PFSK-1 (cell line): ENCODE data around the gene HMCN2.

Experiments
- FOXP2 ChIP-seq: optimal IDR thresholded peaks from 2 replicates; pipeline ENCODE3; 2011; ENCODE audit warnings: borderline replicate concordance, control low read depth, inconsistent platforms; ENCODE audit not compliant: insufficient read depth; ENCODE audit errors: extremely low read length, extremely low read depth
- POLR2AphosphoS5 ChIP-seq: IDR thresholded peaks from 2 replicates; pipeline ENCODE4 v1.6.1; 2012; ENCODE audit warnings: low read depth, mild to moderate bottlenecking, control low read depth, low read length, moderate library complexity
- SIN3A ChIP-seq: IDR thresholded peaks from 2 replicates; pipeline ENCODE4 v1.6.1; 2012; ENCODE audit warnings: mild to moderate bottlenecking, low read length, moderate library complexity, borderline replicate concordance; ENCODE audit not compliant: insufficient read depth
- TAF1 ChIP-seq: IDR thresholded peaks from 2 replicates; pipeline ENCODE4 v1.6.1; 2012; ENCODE audit warnings: low read length, control low read depth, borderline replicate concordance; ENCODE audit not compliant: insufficient read depth
- TF ChIP-seq, protein P1 (sequence below), 2 experiments: IDR thresholded peaks; 2 replicates each; pipeline versions ENCODE4 v1.6.1 to v1.8.0; 2011 to 2012; ENCODE audit warnings: low read depth in 2 of 2, low read length in 2 of 2, control low read depth in 1 of 2, inconsistent platforms in 1 of 2, mild to moderate bottlenecking in 1 of 2, moderate library complexity in 1 of 2; ENCODE audit not compliant: insufficient read depth in 1 of 2

The HMCN2 gene

DNA sequence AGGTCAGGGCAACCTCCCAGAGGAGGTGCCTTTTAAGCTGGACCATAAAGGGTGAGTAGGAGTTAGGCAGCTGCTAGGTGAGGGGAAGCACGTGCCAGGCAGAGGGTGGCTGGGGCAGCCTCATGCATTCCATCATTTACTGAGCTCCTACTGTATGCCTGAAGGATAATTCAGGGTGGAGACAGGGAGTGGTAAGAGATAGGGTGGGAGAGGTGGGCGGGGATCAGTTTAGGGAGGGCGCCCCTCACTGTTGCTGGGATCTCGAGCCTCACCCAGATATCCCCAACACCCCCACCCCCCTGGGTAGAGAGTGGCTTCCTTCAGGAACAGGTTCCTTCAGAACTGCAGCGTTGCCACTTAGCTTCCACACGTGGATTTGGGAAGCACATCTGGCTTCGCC is 104.7 kb downstream of the HMCN2 start:
- TF ChIP-seq, protein P1, sequence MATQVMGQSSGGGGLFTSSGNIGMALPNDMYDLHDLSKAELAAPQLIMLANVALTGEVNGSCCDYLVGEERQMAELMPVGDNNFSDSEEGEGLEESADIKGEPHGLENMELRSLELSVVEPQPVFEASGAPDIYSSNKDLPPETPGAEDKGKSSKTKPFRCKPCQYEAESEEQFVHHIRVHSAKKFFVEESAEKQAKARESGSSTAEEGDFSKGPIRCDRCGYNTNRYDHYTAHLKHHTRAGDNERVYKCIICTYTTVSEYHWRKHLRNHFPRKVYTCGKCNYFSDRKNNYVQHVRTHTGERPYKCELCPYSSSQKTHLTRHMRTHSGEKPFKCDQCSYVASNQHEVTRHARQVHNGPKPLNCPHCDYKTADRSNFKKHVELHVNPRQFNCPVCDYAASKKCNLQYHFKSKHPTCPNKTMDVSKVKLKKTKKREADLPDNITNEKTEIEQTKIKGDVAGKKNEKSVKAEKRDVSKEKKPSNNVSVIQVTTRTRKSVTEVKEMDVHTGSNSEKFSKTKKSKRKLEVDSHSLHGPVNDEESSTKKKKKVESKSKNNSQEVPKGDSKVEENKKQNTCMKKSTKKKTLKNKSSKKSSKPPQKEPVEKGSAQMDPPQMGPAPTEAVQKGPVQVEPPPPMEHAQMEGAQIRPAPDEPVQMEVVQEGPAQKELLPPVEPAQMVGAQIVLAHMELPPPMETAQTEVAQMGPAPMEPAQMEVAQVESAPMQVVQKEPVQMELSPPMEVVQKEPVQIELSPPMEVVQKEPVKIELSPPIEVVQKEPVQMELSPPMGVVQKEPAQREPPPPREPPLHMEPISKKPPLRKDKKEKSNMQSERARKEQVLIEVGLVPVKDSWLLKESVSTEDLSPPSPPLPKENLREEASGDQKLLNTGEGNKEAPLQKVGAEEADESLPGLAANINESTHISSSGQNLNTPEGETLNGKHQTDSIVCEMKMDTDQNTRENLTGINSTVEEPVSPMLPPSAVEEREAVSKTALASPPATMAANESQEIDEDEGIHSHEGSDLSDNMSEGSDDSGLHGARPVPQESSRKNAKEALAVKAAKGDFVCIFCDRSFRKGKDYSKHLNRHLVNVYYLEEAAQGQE (IDR thresholded peaks at IDR 0.05; ENCODE audit: insufficient read depth in 1 of 2, low read depth in 2 of 2, low read length in 2 of 2) = no peak
- TF ChIP-seq TAF1 (no peak), POLR2AphosphoS5 (no peak), FOXP2 (no peak), SIN3A (no peak)

DNA sequence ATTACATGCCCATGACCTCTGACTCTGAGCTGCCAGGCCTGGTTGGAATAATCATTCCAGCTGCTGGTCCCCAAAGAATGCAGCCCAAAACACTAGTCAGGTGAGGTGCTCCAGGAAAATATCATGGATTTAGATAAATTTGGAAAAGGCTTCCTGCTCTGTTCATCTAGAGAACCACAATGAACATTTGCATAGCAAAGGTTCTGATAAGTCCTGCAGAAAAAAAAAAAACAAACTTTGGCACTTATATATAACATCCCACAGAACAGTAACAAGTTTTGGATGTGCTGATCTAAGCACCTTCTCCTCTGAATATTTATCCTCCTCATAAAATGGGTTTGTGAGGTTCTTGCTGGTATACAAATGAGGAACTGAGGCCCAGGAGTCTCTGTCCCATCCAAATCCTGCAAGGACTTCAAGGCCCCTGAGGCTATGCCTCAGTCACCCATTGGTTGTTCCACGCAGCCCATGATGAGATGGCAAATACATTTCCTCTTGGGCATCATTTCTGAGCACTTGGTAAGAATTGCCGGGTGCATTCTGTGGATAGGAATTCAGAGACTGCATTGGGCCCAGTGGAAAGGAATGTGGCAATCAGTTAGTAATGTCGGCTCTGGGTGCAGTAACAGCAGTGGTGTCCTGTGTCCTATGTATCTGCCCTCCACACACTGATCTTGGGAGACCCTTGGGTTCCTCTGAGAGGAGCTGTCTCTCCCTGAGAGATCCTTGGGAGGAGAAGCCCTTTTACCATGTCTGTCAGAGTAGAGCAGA is 105.8 kb downstream of the HMCN2 start:
- no peak for TF ChIP-seq FOXP2
- TF ChIP-seq, protein P1 (IDR thresholded peaks at IDR 0.05; ENCODE audit: insufficient read depth in 1 of 2, low read depth in 2 of 2, low read length in 2 of 2) = no peak
- TF ChIP-seq TAF1 = no peak
- no peak for TF ChIP-seq POLR2AphosphoS5
- TF ChIP-seq SIN3A = no peak

DNA sequence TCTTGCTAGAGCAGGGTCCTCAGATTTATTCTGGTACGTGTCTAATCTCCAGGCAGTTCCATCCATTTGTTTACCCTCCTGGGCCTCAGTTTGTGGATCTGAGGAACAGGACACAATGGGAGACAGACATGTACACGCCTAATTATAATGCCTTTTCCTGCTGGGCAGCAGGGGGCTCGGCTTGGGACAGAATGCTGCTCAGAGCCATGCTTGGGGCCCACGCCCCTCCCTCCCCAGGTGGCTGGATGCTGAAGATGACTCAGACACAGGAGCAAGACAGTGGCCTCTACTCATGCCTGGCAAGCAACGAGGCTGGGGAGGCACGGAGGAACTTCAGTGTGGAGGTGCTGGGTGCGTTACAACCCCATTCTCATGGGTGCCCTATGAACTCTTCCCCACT is 106.5 kb downstream of the HMCN2 start:
- TF ChIP-seq POLR2AphosphoS5 (no peak), TAF1 (no peak), FOXP2 (no peak), SIN3A (no peak)
- TF ChIP-seq, protein P1 (IDR thresholded peaks at IDR 0.05; ENCODE audit: insufficient read depth in 1 of 2, low read depth in 2 of 2, low read length in 2 of 2) = no peak

DNA sequence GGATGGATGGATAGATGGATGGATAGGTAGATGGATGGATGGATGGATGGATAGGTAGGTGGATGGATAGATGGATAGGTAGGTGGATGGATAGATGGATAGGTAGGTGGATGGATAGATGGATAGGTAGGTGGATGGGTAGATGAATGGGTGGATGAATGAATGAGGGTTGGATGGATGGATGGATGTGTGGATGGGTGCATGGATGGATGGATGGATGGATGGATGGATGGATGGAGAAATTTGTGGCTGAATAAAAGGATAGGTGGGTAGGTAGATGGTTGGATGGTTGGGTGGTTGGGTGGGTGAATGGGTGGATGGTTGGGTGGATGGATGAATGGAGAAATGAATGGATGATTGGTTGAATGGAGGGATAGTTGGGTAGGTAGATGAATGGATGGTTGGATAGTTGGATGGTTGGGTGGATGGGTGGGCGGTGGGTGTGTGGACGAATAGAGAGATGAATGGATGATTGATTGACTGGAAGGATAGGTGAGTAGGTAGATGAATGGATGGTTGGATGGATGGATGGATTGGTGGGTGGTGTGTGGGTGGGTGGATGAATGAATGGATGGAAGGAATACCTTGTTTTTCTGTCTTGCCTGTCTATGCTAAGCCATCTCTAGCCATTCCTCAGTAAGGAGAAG is 108.2 kb downstream of the HMCN2 start:
- TF ChIP-seq TAF1 (no peak), FOXP2 (no peak), SIN3A (no peak), POLR2AphosphoS5 (no peak)
- TF ChIP-seq, protein P1 (IDR thresholded peaks at IDR 0.05; ENCODE audit: insufficient read depth in 1 of 2, low read depth in 2 of 2, low read length in 2 of 2) = no peak
